Measurements from ENCODE around the gene SNIP1.

Gene SNIP1

DNA sequence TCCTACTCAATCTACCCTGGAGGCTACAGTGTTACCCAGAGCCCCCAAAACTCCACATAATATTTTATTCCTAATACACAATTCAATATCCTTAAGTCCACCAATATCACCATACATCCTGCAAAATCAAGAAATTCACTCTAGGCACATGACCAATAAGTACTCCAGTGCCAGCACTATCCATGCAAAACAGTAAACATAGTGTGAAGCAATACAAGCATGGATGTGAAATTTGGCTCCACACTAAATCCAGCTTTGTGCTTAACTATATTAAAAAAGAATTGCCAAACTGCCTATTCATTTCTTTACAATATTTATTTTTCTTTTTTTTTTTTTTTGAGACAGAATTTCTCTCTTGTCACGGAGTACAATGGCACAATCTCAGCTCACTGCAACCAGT lies 36.5 kb downstream of the SNIP1 start:
- Mint-ChIP-seq H3K27me3 (ENCODE audit: low read depth, poor library complexity) (peaks cover 16% of the 10 kb centered on the region), H3K4me1 (peaks cover 37% of the 10 kb centered on the region), H3K4me3 (no peak overlapping the region)

DNA sequence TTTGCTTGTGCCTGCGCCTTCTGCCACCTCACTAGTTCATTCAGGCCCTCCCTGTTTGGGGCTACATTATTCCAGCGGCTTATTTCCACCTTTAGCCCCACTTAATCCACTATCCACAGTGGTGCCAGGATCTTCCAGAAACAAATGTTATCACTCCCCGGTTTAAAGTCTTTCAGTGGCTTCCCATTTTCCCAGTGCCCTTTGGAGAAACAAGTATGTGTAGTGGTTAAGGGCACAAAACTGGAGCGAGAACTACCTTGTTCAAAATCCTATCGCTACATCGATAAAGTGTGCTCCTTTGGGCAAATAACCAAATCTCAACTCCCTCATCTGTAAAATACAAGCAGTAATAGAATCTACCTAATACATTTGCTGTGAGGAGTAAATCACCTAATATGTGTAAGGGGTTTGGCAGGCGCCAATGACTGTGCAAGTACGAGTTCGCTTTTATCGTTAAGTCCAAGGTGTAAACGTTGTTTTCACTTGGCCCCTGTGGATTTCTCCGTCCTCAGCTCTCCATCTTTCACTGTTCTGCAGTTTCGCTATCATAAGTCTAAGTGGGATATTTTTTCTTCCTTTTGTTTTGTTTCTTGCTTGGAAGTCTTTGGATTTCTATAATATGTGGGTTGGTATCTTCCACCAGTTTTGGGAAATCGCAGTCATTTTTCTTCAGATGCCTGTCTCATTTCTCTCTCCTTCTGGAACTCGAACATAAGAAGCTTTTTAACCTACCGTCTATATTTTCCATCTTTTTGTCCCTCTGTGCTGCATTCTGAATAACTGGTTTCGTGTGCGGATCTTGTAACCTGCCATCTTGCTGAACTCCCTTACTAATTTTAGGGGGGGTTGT lies 38.7 kb downstream of the SNIP1 start:
- Mint-ChIP-seq H3K36me3 (ENCODE audit: low read depth) (peaks cover 18% of the 10 kb centered on the region), H3K4me3 (peak overlapping the region; percentile 88), H3K27me3 (ENCODE audit: low read depth, poor library complexity) (peaks cover 14% of the 10 kb centered on the region), H3K4me1 (peaks cover 37% of the 10 kb centered on the region), H3K9me3 (peaks cover 3% of the 10 kb centered on the region), H3K27ac (peak overlapping the region; percentile 96)
- no peak for DNase-seq
- TF ChIP-seq, protein P1, sequence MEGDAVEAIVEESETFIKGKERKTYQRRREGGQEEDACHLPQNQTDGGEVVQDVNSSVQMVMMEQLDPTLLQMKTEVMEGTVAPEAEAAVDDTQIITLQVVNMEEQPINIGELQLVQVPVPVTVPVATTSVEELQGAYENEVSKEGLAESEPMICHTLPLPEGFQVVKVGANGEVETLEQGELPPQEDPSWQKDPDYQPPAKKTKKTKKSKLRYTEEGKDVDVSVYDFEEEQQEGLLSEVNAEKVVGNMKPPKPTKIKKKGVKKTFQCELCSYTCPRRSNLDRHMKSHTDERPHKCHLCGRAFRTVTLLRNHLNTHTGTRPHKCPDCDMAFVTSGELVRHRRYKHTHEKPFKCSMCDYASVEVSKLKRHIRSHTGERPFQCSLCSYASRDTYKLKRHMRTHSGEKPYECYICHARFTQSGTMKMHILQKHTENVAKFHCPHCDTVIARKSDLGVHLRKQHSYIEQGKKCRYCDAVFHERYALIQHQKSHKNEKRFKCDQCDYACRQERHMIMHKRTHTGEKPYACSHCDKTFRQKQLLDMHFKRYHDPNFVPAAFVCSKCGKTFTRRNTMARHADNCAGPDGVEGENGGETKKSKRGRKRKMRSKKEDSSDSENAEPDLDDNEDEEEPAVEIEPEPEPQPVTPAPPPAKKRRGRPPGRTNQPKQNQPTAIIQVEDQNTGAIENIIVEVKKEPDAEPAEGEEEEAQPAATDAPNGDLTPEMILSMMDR (IDR thresholded peaks at IDR 0.05): no peak

More for the DNA sequence above, 36.5 kb downstream of the SNIP1 start:
- Mint-ChIP-seq H3K27ac (no peak overlapping the region), H3K36me3 (ENCODE audit: low read depth) (peaks cover 5% of the 10 kb centered on the region), H3K9me3 (peaks cover 4% of the 10 kb centered on the region)
- TF ChIP-seq, protein P1 (IDR thresholded peaks at IDR 0.05): no peak
- no peak for DNase-seq

- TF ChIP-seq, protein P1 (IDR thresholded peaks at IDR 0.05): peak; percentile 64
- Mint-ChIP-seq H3K27ac (peak within 1 kb of the TSS; percentile 96), H3K9me3 (peaks cover 3% of the 10 kb centered on the region), H3K27me3 (ENCODE audit: low read depth, poor library complexity) (peaks cover 14% of the 10 kb centered on the region), H3K4me3 (peak within 1 kb of the TSS; percentile 99), H3K4me1 (peaks cover 34% of the 10 kb centered on the region), H3K36me3 (ENCODE audit: low read depth) (peaks cover 18% of the 10 kb centered on the region)
- peak; percentile 90 for DNase-seq
Observed at GRCh38 chr1:37514350-37515184, 39.5 kb downstream of the SNIP1 start, which contains the start of gene MEAF6. TSS of gene MEAF6 (minus strand) at chr1:37514766. CDS start at chr1:37514746, 20 bp downstream.

DNA sequence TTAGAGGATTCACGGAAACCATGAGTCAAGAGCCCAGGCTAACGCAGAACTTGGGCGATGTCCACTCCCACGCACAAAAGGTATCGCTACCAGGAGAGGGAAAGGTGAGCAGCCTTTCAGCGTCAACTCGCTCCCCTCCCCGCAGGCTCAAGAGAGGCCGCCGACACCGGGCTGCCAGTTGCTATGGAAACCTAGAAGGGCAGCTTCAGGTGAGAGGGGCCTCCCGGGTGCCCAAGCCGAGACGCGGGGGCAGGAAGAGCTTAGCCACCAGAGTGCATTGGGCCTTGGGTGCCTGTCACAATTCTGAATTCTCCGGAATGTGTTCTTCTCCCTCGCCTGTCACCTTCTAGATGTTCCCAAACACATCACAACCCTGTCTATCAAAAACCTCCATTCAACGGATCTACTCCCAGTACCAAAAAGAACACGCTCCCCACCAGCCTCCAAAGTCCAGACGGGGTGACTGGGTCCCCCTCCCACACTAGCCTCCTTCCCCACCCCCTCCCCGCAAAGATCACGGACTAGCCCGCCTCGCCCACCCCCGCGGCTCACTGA lies 40.2 kb downstream of the SNIP1 start:
- H3K4me1 Mint-ChIP-seq: peaks cover 27% of the 10 kb centered on the region
- peak; percentile 46 for DNase-seq
- H3K9me3 Mint-ChIP-seq: no peaks in the 10 kb centered on the region
- TF ChIP-seq, protein P1 (IDR thresholded peaks at IDR 0.05): no peak
- H3K36me3 Mint-ChIP-seq (ENCODE audit: low read depth): peaks cover 24% of the 10 kb centered on the region
- H3K27me3 Mint-ChIP-seq (ENCODE audit: low read depth, poor library complexity): peaks cover 14% of the 10 kb centered on the region
- H3K4me3 Mint-ChIP-seq: peak overlapping the region; percentile 99
- H3K27ac Mint-ChIP-seq: peak overlapping the region; percentile 96

DNA sequence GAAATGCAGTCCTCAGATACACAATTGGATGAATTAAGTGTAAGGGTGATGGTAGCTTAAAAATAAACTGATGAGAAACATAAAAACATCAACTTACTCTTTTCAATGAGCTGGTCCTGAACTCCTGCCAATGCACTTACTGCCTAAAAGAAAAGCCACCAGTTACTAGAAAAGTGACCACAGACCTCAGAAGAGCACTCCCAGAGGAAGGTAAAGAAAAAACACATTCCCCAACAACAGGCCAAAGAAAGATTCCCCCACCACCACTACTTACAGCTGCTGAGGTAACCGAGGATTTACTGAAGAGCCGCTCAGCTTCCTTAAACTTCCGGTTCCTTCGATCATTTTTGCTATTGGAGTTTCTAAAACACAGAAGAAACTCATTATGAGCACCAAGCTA lies 44.9 kb downstream of the SNIP1 start:
- Mint-ChIP-seq H3K4me3 (no peak overlapping the region), H3K9me3 (no peaks in the 10 kb centered on the region), H3K27me3 (ENCODE audit: low read depth, poor library complexity) (peaks cover 7% of the 10 kb centered on the region), H3K27ac (no peak overlapping the region), H3K36me3 (ENCODE audit: low read depth) (peaks cover 58% of the 10 kb centered on the region), H3K4me1 (peaks cover 13% of the 10 kb centered on the region)
- DNase-seq: no peak
- TF ChIP-seq, protein P1 (IDR thresholded peaks at IDR 0.05): no peak
